Ectodermal cell (in vitro differentiated cells): ENCODE data around the gene WDR64.
"Not testable (repeated sequence)": the region's sequence is repeated elsewhere in the genome, so short reads cannot be mapped to it uniquely, and the experiment has no call there.

ENCODE experiments used
- H3K27ac ChIP-seq: 2 replicates; pipeline ENCODE4 v1.7.0; 2013; ENCODE audit warnings: mild to moderate bottlenecking, low read depth, low read length; ENCODE audit not compliant: insufficient read depth, poor library complexity, severe bottlenecking
- H3K27me3 ChIP-seq: 2 replicates; pipeline ENCODE4 v1.7.0; 2013; ENCODE audit warnings: mild to moderate bottlenecking, low read length; ENCODE audit not compliant: insufficient read depth, control insufficient read depth, poor library complexity, severe bottlenecking
- H3K36me3 ChIP-seq: one replicate; pipeline ENCODE4 v1.7.0; 2013; ENCODE audit warnings: low read length; ENCODE audit not compliant: control insufficient read depth, insufficient read depth
- H3K4me1 ChIP-seq: one replicate; pipeline ENCODE4 v1.7.0; 2013; ENCODE audit warnings: low read length; ENCODE audit not compliant: control insufficient read depth, insufficient read depth
- H3K4me3 ChIP-seq: 2 replicates; pipeline ENCODE4 v1.7.0; 2013; ENCODE audit warnings: low read depth, low read length, control low read depth; ENCODE audit not compliant: insufficient read depth
- H3K9me3 ChIP-seq: 2 replicates; pipeline ENCODE4 v1.7.0; 2013; ENCODE audit warnings: mild to moderate bottlenecking, low read length, moderate library complexity; ENCODE audit not compliant: control insufficient read depth
- WGBS, 2 experiments: methylation state at CpG; one replicate each; pipeline ENCODE4 v1.1.7; 2013; ENCODE audit warnings: missing lambda C conversion rate in 2 of 2; 5-methylcytosine and 5-hydroxymethylcytosine counted together

WDR64 gene

DNA sequence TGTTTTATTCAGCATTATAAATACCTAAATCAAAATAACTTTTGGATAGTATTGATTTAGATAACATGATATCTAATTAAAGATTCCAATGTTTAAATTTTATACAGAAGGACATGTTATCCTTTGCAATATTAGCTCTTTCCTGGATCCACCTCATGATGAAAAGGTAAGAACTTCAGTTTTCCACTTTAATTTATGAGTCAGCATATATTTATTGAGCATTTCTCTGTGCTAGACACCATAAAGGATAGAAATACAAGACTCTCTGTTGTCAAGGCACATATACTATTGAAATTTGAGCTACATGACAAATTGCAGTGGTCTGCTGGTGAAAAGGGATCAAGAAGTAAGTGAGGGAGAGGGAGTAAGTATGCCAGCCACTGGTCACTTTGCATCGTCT is 127.8 kb downstream of the WDR64 start:
- Histone ChIP-seq H3K36me3 (no peaks in the 10 kb centered on the region), H3K9me3 (no peaks in the 10 kb centered on the region), H3K4me3 (no peak overlapping the region), H3K4me1 (no peaks in the 10 kb centered on the region), H3K27ac (no peak overlapping the region), H3K27me3 (no peaks in the 10 kb centered on the region)
- 88 to 100% methylated on average over 1 of the region's 1 CpG for WGBS, 2 experiments

- Histone ChIP-seq H3K4me3 (no peak overlapping the region), H3K27ac (no peak overlapping the region), H3K27me3 (no peaks in the 10 kb centered on the region), H3K4me1 (no peaks in the 10 kb centered on the region), H3K9me3 (no peaks in the 10 kb centered on the region), H3K36me3 (no peaks in the 10 kb centered on the region)
- WGBS, 2 experiments, result 88 to 90% methylated on average over 3 to 4 of the region's 4 CpGs
These were observed 130.3 kb downstream of the WDR64 start for GRCh38 chr1:241782396-241782795.

DNA sequence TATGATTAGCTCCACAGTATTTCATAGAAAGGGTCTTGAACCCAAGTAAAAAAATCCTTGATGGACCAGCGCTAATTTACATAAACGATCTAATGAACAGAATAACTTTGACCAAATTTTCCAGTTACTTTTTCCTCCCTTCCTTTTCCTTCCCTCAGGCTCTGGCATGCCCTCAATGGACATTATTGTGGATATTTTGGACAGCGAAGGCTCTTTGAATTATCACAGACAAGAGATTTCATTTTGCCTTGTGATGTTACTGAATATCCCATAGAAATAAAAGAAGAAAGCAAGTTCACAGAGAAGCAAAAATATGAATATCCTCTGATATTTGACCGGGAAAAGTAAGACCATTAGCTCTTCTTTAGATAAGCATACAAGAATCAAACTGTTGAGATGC is 135.6 kb downstream of the WDR64 start:
- WGBS, 2 experiments, result 91 to 94% methylated on average over 3 to 4 of the region's 4 CpGs
- no peaks in the 10 kb centered on the region for H3K9me3 ChIP-seq

DNA sequence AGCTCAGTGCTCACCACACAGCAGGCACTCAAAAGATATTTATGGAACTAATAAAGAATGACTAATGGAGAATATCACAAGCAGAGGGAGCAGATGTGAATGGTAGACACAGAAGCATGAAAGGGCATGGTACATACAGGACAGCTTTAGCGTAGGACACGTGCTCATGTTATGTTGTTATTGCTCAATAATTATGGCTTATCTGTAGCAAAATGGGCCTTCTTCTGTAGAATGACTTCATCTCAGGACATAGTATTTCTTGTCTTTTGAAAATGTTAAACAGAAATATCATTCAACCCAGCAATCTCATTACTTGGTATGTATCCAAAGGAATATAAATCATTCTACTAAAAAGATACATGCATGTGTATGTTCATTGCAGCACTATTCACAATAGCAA is 137.0 kb downstream of the WDR64 start:
- WGBS, 2 experiments, result 92 to 94% methylated on average over 2 of the region's 2 CpGs
- Histone ChIP-seq H3K9me3 (no peaks in the 10 kb centered on the region), H3K4me1 (no peaks in the 10 kb centered on the region), H3K36me3 (no peaks in the 10 kb centered on the region), H3K4me3 (no peak overlapping the region), H3K27me3 (no peaks in the 10 kb centered on the region), H3K27ac (no peak overlapping the region)

More for the DNA sequence above, 135.6 kb downstream of the WDR64 start:
- H3K36me3 ChIP-seq, result no peaks in the 10 kb centered on the region
- H3K4me1 ChIP-seq, result no peaks in the 10 kb centered on the region
- no peaks in the 10 kb centered on the region for H3K27me3 ChIP-seq
- no peak overlapping the region for H3K27ac ChIP-seq
- no peak overlapping the region for H3K4me3 ChIP-seq

DNA sequence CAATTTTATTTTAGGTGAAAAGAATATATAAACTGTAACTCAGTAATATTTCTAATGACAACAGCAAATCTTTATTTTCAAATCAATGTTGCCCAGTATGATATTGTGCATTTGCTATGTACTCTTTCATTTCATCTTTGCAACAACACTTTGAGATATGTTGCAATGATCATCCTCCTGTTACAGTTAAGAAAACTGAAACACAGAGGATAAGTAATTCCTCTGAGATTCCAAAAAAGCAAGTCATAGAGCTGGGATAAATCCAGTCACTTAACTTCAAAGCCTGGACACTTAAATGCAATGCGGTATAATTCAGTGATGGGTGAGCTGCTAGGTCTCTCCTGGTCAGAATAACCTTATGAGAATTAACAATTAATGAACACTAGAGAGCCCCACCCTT is 147.3 kb downstream of the WDR64 start:
- H3K9me3 ChIP-seq, result no peaks in the 10 kb centered on the region
- H3K27me3 ChIP-seq, result no peaks in the 10 kb centered on the region
- no peak overlapping the region for H3K27ac ChIP-seq
- no peaks in the 10 kb centered on the region for H3K36me3 ChIP-seq
- 100% methylated on average over 1 of the region's 1 CpG for WGBS, 2 experiments
- H3K4me3 ChIP-seq, result no peak overlapping the region
- H3K4me1 ChIP-seq, result no peaks in the 10 kb centered on the region

DNA sequence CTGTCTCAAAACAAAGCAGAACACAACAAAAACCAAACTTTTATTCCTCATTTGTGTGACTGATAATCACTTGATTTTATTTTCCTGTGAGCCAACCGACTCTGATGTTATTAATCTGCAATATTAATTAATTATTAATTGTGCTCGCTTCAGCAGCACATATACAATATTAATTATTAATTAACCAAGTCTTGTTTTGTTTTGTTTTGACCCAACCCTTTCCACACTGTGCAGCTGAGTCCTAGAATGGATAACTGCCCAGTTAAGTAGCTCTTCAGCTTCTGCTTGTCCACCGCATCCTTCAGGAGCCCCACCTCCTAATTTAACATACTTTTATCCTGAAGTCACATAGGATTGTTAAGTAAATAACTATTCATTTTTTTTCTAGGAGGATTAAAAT is 148.6 kb downstream of the WDR64 start:
- no peak overlapping the region for H3K27ac ChIP-seq

GRCh38 chr1:241802863-241803262 is 150.8 kb downstream of the WDR64 start:
- Histone ChIP-seq H3K4me3 (no peak overlapping the region), H3K27me3 (no peaks in the 10 kb centered on the region), H3K4me1 (no peaks in the 10 kb centered on the region), H3K9me3 (no peaks in the 10 kb centered on the region), H3K27ac (no peak overlapping the region), H3K36me3 (no peaks in the 10 kb centered on the region)
- 90 to 92% methylated on average over 3 of the region's 3 CpGs for WGBS, 2 experiments

More for the DNA sequence above, 148.6 kb downstream of the WDR64 start:
- no peaks in the 10 kb centered on the region for H3K36me3 ChIP-seq
- no peak overlapping the region for H3K4me3 ChIP-seq
- H3K27me3 ChIP-seq, result no peaks in the 10 kb centered on the region
- WGBS, 2 experiments, result 78 to 89% methylated on average over 1 to 2 of the region's 3 CpGs
- H3K4me1 ChIP-seq, result no peaks in the 10 kb centered on the region
- H3K9me3 ChIP-seq, result no peaks in the 10 kb centered on the region

- not testable (repeated sequence) for H3K4me1 ChIP-seq, H3K4me3 ChIP-seq, H3K9me3 ChIP-seq, H3K27me3 ChIP-seq, H3K36me3 ChIP-seq, H3K27ac ChIP-seq
- 87 to 94% methylated on average over 4 of the region's 4 CpGs for WGBS, 2 experiments
These were observed 152.6 kb downstream of the WDR64 start for GRCh38 chr1:241804706-241805105.

GRCh38 chr1:241808265-241808664 is 156.2 kb downstream of the WDR64 start:
- WGBS, 2 experiments, result 87 to 95% methylated on average over 2 of the region's 2 CpGs
- H3K4me1 ChIP-seq, result no peaks in the 10 kb centered on the region
- no peak overlapping the region for H3K4me3 ChIP-seq
- no peaks in the 10 kb centered on the region for H3K27me3 ChIP-seq
- H3K27ac ChIP-seq, result no peak overlapping the region
- no peaks in the 10 kb centered on the region for H3K9me3 ChIP-seq
- H3K36me3 ChIP-seq, result no peaks in the 10 kb centered on the region

DNA sequence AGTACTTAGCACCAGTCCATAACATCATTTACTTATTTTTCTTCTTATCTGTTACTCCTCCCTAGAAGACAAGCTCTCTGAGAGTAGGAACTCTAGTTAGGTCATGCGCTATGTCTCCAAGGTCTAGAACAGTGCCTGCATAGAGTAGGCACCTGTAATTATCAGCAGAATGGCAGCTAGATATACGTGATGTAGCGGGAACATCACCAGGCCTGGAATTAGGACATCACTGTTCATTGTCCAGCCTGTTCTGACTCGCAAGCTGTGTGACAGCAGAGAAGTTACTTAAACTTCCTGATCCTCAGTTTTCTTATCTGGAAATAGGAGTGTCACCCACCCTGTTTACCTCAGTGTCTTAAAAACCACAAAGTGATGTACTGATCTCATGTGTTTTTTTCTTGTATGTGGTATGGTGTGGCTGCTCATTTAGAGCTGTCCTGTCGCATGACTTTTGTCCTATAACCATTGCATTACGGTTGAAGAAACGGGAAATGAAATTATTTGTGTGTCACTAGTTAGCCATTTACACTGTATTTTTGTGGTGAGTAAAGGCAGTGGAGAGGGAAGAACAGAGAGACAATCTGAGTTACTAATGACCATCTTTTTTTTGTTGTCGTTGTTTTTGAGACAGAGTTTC is 158.8 kb downstream of the WDR64 start:
- no peak overlapping the region for H3K27ac ChIP-seq
- H3K27me3 ChIP-seq, result no peaks in the 10 kb centered on the region
- H3K4me1 ChIP-seq, result no peaks in the 10 kb centered on the region
- no peaks in the 10 kb centered on the region for H3K9me3 ChIP-seq
- H3K36me3 ChIP-seq, result no peaks in the 10 kb centered on the region
- WGBS, 2 experiments, result 92 to 96% methylated on average over 8 of the region's 8 CpGs
- no peak overlapping the region for H3K4me3 ChIP-seq
